Central memory CD8-positive, alpha-beta T cell (primary cell): ENCODE results near the gene PSMB10.
"Not testable (repeated sequence)": the region's sequence is repeated elsewhere in the genome, so short reads cannot be mapped to it uniquely, and the experiment has no call there.

ENCODE experiments used
- ATAC-seq: fragments of 150-1000 bp; cut with Tn5 transposase; replicated peaks from 2 replicates; pipeline ENCODE4 v1.10.0; 2022; ENCODE audit warnings: mild to moderate bottlenecking, moderate FRiP score, moderate number of reproducible peaks; ENCODE audit not compliant: poor library complexity, severe bottlenecking; ENCODE audit errors: extremely low read depth
- DNase-seq, 2 donors: peaks; one replicate each; pipeline ENCODE4 v3.0.0; 2021; ENCODE audit warnings: low spot score in 2 of 2
- H3K27ac Mint-ChIP-seq: one replicate; pipeline ENCODE4 v1.8.0; 2022; ENCODE audit warnings: low read depth, mild to moderate bottlenecking, moderate library complexity, mixed read lengths
- H3K27me3 Mint-ChIP-seq: one replicate; pipeline ENCODE4 v1.8.0; 2022; ENCODE audit warnings: mixed read lengths
- H3K36me3 Mint-ChIP-seq: one replicate; pipeline ENCODE4 v1.8.0; 2022; ENCODE audit warnings: mild to moderate bottlenecking, moderate library complexity, mixed read lengths; ENCODE audit not compliant: insufficient read depth
- H3K4me1 Mint-ChIP-seq: one replicate; pipeline ENCODE4 v1.8.0; 2022; ENCODE audit warnings: mixed read lengths
- H3K4me3 Mint-ChIP-seq: one replicate; pipeline ENCODE4 v1.8.0; 2022; ENCODE audit warnings: mild to moderate bottlenecking, moderate library complexity, mixed read lengths
- H3K9me3 Mint-ChIP-seq: one replicate; pipeline ENCODE4 v1.8.0; 2022; ENCODE audit warnings: mixed read lengths

The PSMB10 gene

DNA sequence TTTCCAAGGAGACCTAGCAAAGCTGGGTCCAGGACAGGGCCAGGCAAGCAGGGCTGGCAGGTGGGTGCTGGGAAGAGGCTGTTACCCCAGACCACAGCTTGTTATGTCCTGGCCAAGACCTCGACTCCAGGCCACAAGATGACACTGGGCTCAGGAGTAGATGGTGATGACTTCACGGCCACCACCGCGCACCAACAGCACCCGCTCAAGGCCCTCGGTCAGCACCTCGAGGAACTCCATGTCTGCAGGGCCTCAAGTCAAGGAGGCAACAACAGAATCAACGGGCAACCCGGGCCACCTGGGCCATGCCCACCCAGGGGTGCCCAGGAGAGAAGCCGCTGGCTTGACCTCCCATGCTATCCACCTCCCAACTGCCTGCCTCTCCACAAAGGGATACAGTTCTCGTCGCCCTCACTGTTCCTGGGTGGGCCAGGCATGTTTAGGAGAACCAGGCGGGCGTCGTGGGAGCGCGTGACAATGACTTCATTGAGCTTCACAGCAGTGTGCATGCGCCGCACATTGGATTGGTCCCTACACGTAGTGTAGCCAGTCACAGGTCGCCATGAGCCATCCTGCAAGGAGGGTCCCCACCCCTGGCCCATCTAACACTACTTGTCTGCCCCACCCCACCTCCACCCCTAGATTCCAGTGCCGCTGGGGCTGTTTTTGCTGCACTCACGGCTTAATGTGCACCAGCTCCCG, 8.2 kb upstream of the PSMB10 start:
- no peaks in the 10 kb centered on the region for H3K9me3 Mint-ChIP-seq
- no peaks in the 10 kb centered on the region for H3K27me3 Mint-ChIP-seq
- H3K4me1 Mint-ChIP-seq: peaks cover 16% of the 10 kb centered on the region
- no peak overlapping the region for H3K27ac Mint-ChIP-seq
- DNase-seq (no peak), ATAC-seq (no peak)
- H3K36me3 Mint-ChIP-seq: peaks cover 13% of the 10 kb centered on the region
- H3K4me3 Mint-ChIP-seq: no peak overlapping the region

DNA sequence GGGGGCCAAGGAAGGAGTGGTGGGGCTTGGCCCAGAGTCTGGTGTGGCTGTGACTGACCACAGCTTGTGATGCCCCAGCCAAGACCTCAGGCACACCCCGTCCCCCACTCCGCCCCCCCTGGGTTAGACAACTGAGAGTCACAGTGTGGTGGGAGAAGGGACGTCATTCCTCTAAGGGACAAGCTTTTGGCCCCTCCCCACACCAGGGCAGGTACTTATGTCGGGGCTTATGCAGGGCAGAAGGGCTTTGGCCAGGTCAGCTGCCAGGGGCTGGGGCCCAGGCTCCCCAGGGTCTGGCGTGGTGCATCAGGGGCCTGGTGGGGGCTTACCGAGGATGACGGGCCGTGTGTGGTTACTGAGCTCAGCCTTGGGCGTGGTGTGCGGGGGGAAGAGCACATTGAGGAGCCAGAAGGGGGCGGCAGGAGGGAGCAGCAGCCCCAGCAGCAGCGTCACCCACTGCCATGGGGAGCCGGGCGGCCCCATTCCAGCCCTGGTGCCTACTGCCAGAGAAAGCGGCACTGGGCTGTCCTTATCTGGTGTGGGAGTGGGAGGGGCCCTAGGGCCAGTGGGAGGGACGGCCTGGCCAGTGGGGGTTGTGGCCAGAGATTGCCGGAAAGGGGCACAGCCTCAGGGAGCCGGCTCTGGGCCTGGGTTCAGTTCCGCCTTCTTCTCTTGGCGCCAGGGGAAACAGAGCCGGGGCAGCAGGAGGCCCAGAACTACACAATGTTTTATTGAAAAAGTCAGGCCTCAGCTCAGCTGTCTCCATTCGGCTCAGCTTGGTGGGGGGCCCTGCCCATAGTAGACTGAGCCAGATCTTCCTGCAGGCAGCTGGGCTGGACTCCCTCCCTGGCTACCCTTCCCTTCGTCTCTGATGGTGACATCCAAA, 7.2 kb upstream of the PSMB10 start, which contains the start of gene LCAT:
Gene LCAT, minus strand, starts transcription at position 502 of the 886 bp plus-strand sequence. Its CDS starts 19 bp downstream, at position 483.
- Mint-ChIP-seq H3K4me3 (no peak within 1 kb of the TSS), H3K4me1 (peaks cover 19% of the 10 kb centered on the region), H3K9me3 (no peaks in the 10 kb centered on the region), H3K27me3 (no peaks in the 10 kb centered on the region), H3K36me3 (peaks cover 11% of the 10 kb centered on the region), H3K27ac (no peak within 1 kb of the TSS)
- ATAC-seq (no peak), DNase-seq (no peak)

DNA sequence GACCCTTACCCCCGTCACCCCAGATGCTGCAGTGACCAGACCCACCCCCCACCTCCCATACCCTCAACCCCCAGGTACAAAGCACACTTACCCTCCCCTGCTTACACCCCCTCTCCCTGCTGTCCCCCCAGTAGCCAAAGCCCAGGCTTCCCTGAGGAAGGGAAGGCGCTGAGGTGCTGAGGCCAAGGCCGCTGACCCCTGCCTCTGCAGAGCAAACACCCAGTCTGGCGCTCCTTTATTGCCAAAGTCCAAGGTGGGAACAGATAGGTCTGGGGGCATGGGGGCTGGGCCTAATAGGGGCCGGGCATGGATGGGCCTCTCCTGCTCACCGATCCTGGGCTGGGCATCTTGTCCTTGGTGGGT, 6.6 kb upstream of the PSMB10 start:
- H3K9me3 Mint-ChIP-seq: no peaks in the 10 kb centered on the region
- peaks cover 11% of the 10 kb centered on the region for H3K36me3 Mint-ChIP-seq
- H3K4me3 Mint-ChIP-seq: no peak overlapping the region
- H3K27me3 Mint-ChIP-seq: no peaks in the 10 kb centered on the region
- peaks cover 19% of the 10 kb centered on the region for H3K4me1 Mint-ChIP-seq
- DNase-seq: no peak
- H3K27ac Mint-ChIP-seq: no peak overlapping the region
- no peak for ATAC-seq

DNA sequence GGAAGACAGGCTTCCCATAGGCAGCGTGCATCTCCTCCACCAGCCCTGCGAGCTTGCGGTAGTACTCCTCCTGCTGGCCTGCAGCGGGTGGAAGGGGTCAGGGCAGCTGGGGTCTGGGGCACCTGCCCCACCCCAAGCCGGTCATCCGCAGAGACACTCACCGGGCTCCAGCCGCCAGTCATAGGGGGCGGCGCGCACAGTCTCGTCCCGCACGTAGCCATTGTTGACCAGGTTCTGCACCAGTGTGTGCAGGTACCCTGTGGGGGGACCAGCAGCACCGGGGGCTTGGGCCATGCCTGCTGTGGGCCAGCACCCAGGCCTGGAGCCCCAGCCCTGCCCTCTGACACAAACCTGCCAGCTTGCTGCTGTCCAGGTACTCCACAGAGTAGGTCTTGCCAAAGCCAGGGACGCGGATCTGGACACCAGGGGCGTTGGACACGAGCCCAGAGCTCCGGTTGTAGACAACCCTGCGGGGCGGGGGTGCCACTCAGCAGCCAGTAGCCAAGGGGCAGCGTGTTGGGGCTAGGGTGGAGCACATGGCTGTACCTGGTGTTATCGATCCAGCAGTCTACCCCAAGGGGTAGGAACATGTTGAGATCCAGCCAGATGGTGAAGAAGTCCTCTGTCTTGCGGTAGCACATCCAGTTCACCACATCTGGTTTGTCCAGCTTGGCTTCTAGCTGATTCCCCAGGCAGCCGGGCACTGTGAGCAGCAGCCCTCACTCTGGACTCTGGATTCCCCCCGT, 6.0 kb upstream of the PSMB10 start:
- H3K4me3 Mint-ChIP-seq: no peak overlapping the region
- no peak for ATAC-seq
- peaks cover 10% of the 10 kb centered on the region for H3K36me3 Mint-ChIP-seq
- H3K4me1 Mint-ChIP-seq: peaks cover 19% of the 10 kb centered on the region
- H3K9me3 Mint-ChIP-seq: no peaks in the 10 kb centered on the region
- H3K27ac Mint-ChIP-seq: peak overlapping the region; percentile 77
- H3K27me3 Mint-ChIP-seq: no peaks in the 10 kb centered on the region
- DNase-seq: no peak

DNA sequence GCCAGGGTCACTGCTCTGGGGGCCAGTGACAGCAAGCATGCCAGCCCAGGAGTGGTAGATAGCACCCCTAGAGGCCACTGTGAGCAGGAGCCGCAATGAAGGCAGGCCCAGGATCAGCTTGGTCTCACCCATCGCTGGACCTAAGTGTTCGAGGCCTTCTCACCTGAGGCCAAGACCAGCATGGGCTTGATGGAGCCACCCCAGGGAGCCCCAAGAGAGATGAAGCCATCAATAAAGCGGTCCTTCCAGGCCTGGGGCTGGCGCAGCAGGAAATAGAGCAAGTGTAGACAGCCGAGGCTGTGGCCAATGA, 5.5 kb upstream of the PSMB10 start:
- H3K27me3 Mint-ChIP-seq: no peaks in the 10 kb centered on the region
- H3K9me3 Mint-ChIP-seq: no peaks in the 10 kb centered on the region
- ATAC-seq: peak; percentile 45
- peaks cover 9% of the 10 kb centered on the region for H3K36me3 Mint-ChIP-seq
- H3K4me1 Mint-ChIP-seq: peaks cover 24% of the 10 kb centered on the region
- no peak for DNase-seq
- peak overlapping the region; percentile 77 for H3K27ac Mint-ChIP-seq
- H3K4me3 Mint-ChIP-seq: no peak overlapping the region

DNA sequence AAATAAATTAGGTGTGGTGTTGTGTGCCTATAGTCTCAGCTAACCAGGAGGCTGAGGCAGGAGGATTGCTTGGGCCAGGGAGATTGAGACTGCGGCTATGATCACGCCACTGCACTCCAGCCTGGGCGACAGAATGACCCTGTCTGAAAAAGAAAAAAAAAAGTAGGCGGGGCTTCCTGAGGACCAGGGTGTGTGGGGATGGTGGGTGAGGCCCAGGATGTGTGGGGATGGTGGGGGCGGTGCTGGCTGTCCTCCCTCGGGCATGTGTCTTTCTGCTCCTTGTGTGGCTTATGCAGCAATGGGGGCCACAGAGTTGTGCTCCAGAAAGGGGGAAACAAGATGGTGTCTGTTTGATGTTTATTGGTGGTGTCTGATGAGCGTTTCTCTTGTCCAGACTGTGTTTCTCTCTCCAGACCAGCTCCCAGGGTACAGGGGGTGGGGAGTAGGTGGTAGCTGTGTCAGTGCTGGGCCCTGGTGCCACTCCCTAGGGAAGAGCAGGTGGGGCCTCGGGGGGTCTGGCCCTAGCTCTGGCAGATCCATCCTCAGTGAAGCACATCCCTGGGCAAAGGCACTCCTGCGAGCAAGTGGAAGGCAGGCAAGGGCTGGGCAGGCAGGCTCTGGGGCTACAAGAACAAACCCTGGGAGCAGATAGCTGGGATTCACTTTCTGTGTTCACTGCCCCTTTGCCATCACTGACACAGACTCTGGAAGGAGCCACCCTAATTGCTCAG, 5.0 kb upstream of the PSMB10 start:
- H3K36me3 Mint-ChIP-seq: peaks cover 8% of the 10 kb centered on the region

DNA sequence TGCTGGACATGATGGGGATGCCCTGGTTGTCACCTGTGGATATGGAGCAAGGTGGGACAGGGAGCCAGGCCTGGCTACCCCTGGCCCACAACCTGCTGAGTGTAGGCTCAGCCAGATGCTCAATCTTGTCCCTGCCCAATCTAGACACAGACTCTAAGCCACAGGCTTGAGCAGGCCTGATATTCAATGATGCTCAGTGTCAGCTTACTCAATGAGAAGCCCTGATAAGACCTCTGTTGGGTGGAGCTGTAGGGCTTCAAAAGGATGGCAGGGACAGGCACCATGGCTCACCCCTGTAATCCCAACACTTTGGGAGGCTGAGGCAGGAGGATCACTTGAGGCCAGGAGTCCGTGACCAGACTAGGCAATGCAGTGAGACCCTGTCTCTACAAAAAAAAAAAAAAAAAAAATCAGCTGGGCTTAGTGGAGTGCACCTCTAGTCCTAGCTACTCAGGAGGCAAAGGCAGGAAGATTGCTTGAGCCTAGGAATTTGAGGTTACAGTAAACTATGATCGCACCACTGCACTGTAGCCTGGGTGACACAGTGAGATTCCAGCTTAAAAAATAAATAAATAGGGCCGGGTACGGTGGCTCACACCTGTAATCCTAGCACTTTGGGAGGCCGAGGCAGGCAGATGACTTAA, 3.9 kb upstream of the PSMB10 start:
- peaks cover 33% of the 10 kb centered on the region for H3K4me1 Mint-ChIP-seq
- H3K36me3 Mint-ChIP-seq: peaks cover 16% of the 10 kb centered on the region
- H3K9me3 Mint-ChIP-seq: no peaks in the 10 kb centered on the region
- ATAC-seq (no peak), DNase-seq (no peak)
- H3K27me3 Mint-ChIP-seq: no peaks in the 10 kb centered on the region
- peak overlapping the region; percentile 88 for H3K27ac Mint-ChIP-seq
- peak overlapping the region; percentile 46 for H3K4me3 Mint-ChIP-seq

More for the DNA sequence above, 5.0 kb upstream of the PSMB10 start:
- no peak for DNase-seq
- H3K27me3 Mint-ChIP-seq: no peaks in the 10 kb centered on the region
- H3K4me1 Mint-ChIP-seq: peaks cover 29% of the 10 kb centered on the region
- peak overlapping the region; percentile 77 for H3K27ac Mint-ChIP-seq
- no peak for ATAC-seq
- no peak overlapping the region for H3K4me3 Mint-ChIP-seq
- no peaks in the 10 kb centered on the region for H3K9me3 Mint-ChIP-seq

DNA sequence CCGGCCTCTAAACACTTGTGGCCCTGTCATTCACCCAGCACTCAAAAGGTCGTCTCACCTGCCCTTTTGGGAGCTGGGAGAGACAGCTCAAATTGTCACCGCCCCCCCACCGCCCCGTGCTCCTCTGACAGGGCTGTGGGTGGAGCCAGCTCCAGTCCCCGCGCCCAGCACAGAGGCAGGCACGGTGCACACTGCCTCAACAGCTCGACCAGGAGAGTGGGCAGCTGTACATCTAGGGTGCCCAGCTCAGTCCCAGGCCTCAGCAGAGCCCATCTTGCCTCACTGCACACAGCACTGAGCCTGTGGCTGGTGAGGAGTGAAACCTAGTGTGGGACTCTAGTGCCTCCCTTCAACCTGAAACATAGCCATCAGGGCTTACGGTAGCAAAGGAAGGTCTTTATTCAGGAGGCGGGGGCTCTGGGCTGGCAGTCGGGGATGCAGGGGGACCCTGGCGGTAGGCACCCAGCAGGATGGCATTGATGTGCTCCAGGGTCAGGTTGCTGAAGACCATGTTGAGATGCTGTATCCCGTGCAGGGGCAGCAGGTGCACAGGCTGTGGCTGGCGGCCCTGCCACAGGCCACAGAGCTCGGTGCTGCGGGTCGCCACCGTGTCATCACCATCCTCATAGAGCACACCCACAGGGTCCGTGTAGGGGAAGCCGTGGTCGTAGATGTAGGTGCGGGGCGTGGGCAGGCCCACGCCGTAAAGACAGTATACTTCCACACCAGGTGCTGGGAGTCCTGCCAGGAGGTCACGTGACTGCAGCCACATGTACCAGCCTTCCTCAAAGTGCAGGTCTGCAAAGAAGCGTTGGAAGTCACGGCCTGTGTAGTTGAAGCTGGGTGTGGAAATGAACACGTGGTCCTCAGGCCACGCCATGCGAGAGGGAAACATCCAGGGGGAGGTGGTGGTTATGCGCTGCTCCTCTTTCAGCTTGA, 3.1 kb upstream of the PSMB10 start:
- Mint-ChIP-seq H3K27ac (peak overlapping the region; percentile 88), H3K27me3 (no peaks in the 10 kb centered on the region), H3K36me3 (peaks cover 22% of the 10 kb centered on the region), H3K4me1 (peaks cover 41% of the 10 kb centered on the region), H3K4me3 (peak overlapping the region; percentile 46), H3K9me3 (no peaks in the 10 kb centered on the region)
- ATAC-seq: no peak
- DNase-seq: no peak

DNA sequence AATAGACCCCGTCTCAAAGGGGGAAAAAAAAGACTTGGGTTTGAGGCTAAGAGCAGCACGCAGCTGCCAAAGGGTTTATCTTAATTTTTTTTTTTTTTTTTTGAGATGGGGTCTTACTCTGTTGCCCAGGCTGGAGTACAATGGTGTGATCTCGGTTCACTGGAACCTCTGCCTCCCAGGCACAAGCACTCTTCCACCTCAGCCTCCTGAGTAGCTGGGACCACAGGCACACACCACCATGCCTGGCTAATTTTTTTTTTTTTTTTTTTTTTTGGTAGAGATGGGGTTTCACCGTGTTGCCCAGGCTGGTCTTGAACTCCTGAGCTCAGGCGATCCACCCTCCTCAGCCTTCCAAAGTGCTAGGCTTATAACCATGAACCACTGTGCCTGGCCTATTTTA, 1.1 kb upstream of the PSMB10 start:
- H3K9me3 Mint-ChIP-seq, DNase-seq, ATAC-seq, H3K27me3 Mint-ChIP-seq: not testable (repeated sequence)
- peak overlapping the region; percentile 100 for H3K4me3 Mint-ChIP-seq
- peaks cover 38% of the 10 kb centered on the region for H3K36me3 Mint-ChIP-seq
- H3K27ac Mint-ChIP-seq: peak overlapping the region; percentile 93
- H3K4me1 Mint-ChIP-seq: peaks cover 50% of the 10 kb centered on the region

DNA sequence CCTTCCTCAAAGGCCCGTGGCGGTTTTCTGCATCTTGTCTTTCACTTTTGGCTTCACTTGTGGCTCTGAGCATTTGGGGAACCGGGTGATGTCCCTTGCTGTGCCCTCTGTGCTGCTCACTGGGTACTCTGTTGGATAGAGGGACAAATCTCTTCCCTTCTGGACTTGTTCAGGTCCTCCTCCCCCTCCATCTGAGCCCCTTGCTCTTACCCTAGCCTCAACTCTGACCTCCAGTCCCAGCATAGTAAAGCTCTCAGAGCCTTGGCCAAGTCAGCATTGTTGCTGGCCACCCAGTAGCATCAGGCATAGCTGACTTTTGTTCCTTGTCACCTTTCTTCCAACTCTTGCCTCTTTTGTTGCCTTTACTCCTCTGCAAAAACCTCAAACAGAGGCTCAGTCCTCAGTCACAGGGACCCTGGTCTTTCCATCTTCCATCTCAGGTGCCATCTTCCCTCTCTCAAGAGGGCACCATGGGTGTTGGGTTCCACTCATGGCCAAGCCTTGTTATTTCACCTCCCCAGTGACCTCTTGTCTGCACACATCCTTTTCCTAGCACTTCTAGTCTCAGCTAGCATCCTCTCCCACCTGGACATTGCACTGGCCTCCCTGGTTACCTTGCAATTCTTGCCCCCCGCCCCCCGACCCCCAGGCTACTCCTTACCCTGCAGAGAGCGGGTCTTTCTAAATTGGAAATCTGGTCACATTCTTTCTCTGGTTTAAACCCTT, 393 bp upstream of the PSMB10 start:
- Mint-ChIP-seq H3K9me3 (no peaks in the 10 kb centered on the region), H3K4me3 (peak overlapping the region; percentile 100), H3K27me3 (no peaks in the 10 kb centered on the region), H3K4me1 (peaks cover 46% of the 10 kb centered on the region), H3K27ac (peak overlapping the region; percentile 93), H3K36me3 (peaks cover 38% of the 10 kb centered on the region)
- ATAC-seq (peak; percentile 47), DNase-seq (peak; percentile 52 to 68)
